ENCODE results near the gene TMED8. TPM values are rescaled to one million over a fixed set of nuclear protein-coding genes. Genes with fewer than 3 reads are reported as not detected.
"Not testable (repeated sequence)": the region's sequence is repeated elsewhere in the genome, so short reads cannot be mapped to it uniquely, and the experiment has no call there.

The TMED8 gene
- total RNA-seq, 1 donor from 2014 or later, result 10.9 TPM

DNA sequence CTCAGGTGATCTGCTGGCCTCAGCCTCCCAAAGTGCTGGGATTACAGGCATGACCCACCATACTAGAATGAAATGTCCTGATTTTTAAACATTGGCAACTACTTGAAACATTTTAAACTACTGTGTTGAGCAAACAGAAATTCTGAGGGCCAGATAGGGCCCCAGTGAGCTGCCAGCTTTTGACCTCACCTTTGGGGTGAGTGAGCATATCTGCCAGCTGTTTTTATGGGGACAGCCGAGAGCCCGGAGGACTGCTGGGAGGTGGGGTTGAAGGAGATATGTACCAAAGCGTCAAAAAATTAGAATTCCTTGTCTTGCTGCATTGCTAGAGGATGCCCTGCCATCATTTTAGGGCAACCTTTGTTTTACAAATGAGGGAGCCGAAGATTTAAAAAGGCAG lies 53.3 kb downstream of the TMED8 start:
- no peak for DNase-seq (ENCODE audit: extremely low spot score, unreplicated experiment)
- H3K27me3 Mint-ChIP-seq (ENCODE audit: unreplicated experiment), result no peaks in the 10 kb centered on the region
- TF ChIP-seq, protein P1, sequence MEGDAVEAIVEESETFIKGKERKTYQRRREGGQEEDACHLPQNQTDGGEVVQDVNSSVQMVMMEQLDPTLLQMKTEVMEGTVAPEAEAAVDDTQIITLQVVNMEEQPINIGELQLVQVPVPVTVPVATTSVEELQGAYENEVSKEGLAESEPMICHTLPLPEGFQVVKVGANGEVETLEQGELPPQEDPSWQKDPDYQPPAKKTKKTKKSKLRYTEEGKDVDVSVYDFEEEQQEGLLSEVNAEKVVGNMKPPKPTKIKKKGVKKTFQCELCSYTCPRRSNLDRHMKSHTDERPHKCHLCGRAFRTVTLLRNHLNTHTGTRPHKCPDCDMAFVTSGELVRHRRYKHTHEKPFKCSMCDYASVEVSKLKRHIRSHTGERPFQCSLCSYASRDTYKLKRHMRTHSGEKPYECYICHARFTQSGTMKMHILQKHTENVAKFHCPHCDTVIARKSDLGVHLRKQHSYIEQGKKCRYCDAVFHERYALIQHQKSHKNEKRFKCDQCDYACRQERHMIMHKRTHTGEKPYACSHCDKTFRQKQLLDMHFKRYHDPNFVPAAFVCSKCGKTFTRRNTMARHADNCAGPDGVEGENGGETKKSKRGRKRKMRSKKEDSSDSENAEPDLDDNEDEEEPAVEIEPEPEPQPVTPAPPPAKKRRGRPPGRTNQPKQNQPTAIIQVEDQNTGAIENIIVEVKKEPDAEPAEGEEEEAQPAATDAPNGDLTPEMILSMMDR (IDR thresholded peaks at IDR 0.05), result no peak
- no peak overlapping the region for H3K27ac Mint-ChIP-seq (ENCODE audit: unreplicated experiment)
- H3K36me3 Mint-ChIP-seq (ENCODE audit: unreplicated experiment), result no peaks in the 10 kb centered on the region
- H3K4me3 Mint-ChIP-seq (ENCODE audit: unreplicated experiment), result no peak overlapping the region
- H3K4me1 Mint-ChIP-seq (ENCODE audit: unreplicated experiment), result peaks cover 22% of the 10 kb centered on the region
- no peaks in the 10 kb centered on the region for H3K9me3 Mint-ChIP-seq (ENCODE audit: unreplicated experiment)

DNA sequence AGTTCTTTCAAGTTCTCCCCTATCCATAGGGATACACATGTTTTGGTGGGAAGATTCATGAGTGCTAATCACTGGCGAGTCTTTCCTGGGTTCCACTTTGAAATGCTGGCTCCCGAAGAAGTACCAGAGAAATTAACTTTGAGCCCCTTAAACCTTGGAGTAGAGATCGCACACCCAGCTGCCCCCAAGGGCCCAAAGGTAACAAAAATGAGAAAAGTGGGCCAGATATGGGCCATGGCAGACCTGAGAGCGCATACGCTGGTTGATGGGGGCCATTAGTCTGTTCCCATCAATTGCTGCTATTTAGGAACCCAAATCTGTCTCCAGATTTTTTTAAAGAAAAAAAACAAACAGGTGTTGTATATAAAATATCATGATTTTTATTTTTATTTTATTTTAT lies 53.9 kb downstream of the TMED8 start:
- Mint-ChIP-seq H3K9me3 (ENCODE audit: unreplicated experiment) (no peaks in the 10 kb centered on the region), H3K4me3 (ENCODE audit: unreplicated experiment) (no peak overlapping the region), H3K27ac (ENCODE audit: unreplicated experiment) (no peak overlapping the region), H3K27me3 (ENCODE audit: unreplicated experiment) (no peaks in the 10 kb centered on the region), H3K36me3 (ENCODE audit: unreplicated experiment) (no peaks in the 10 kb centered on the region), H3K4me1 (ENCODE audit: unreplicated experiment) (peaks cover 24% of the 10 kb centered on the region)
- TF ChIP-seq, protein P1 (IDR thresholded peaks at IDR 0.05), result no peak
- DNase-seq (ENCODE audit: extremely low spot score, unreplicated experiment), result no peak

- no peak for DNase-seq (ENCODE audit: extremely low spot score, unreplicated experiment)
- Mint-ChIP-seq H3K9me3 (ENCODE audit: unreplicated experiment) (no peaks in the 10 kb centered on the region), H3K36me3 (ENCODE audit: unreplicated experiment) (no peaks in the 10 kb centered on the region), H3K4me1 (ENCODE audit: unreplicated experiment) (peaks cover 26% of the 10 kb centered on the region), H3K27me3 (ENCODE audit: unreplicated experiment) (no peaks in the 10 kb centered on the region), H3K27ac (ENCODE audit: unreplicated experiment) (peak overlapping the region; percentile 100), H3K4me3 (ENCODE audit: unreplicated experiment) (peak overlapping the region; percentile 99)
- TF ChIP-seq, protein P1 (IDR thresholded peaks at IDR 0.05), result no peak
Observed at GRCh38 chr14:77322250-77322902, 54.5 kb downstream of the TMED8 start.

DNA sequence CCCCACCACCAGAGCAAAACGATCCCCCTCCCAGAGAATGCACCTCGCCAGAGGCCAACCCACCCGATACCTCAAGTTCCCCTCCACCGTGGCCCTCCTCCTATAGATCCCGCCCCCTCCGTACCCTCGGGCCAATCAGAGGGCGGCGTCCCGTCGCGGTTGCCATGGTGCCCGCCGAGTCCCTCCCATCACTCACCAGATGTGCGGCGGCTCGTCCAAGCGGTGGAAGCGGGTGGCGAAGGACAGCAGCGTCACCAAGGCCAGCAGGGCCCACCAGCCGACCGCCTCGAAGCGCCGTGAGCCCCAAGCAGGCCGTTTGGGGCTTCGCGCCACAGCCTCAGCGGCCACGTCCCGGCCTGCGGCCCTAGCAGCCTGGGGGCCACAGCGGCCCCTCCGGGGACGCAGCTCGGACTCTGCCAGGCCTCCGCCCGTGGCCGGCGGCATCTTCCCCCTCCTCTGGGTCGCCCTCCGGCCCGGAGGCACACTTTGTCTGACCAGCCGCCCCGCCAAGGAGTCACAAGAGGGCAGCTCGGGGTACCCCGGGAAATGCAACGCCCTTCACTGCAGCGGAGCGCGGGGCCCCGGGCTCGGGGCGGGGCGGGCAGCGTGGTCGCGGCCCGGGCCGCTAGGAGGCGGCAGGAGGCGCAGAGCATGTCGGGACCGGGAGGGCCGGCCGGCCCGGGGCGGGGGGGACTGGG lies 56.5 kb downstream of the TMED8 start, which contains the start of gene POMT2:
POMT2 (minus strand) TSS at position 646 of the 698 bp plus-strand sequence; CDS start at position 444, 202 bp downstream.
- no peaks in the 10 kb centered on the region for H3K9me3 Mint-ChIP-seq (ENCODE audit: unreplicated experiment)
- peak; percentile 98 for DNase-seq (ENCODE audit: extremely low spot score, unreplicated experiment)
- H3K36me3 Mint-ChIP-seq (ENCODE audit: unreplicated experiment), result no peaks in the 10 kb centered on the region
- H3K27me3 Mint-ChIP-seq (ENCODE audit: unreplicated experiment), result no peaks in the 10 kb centered on the region
- peak within 1 kb of the TSS; percentile 99 for H3K4me3 Mint-ChIP-seq (ENCODE audit: unreplicated experiment)
- H3K4me1 Mint-ChIP-seq (ENCODE audit: unreplicated experiment), result peaks cover 26% of the 10 kb centered on the region
- H3K27ac Mint-ChIP-seq (ENCODE audit: unreplicated experiment), result peak within 1 kb of the TSS; percentile 100
- TF ChIP-seq, protein P1 (IDR thresholded peaks at IDR 0.05), result peak; percentile 64

- H3K4me1 Mint-ChIP-seq (ENCODE audit: unreplicated experiment), result peaks cover 29% of the 10 kb centered on the region
- H3K9me3 Mint-ChIP-seq (ENCODE audit: unreplicated experiment), result no peaks in the 10 kb centered on the region
- no peaks in the 10 kb centered on the region for H3K27me3 Mint-ChIP-seq (ENCODE audit: unreplicated experiment)
- no peak for DNase-seq (ENCODE audit: extremely low spot score, unreplicated experiment)
- no peaks in the 10 kb centered on the region for H3K36me3 Mint-ChIP-seq (ENCODE audit: unreplicated experiment)
- H3K27ac Mint-ChIP-seq (ENCODE audit: unreplicated experiment), result peak overlapping the region; percentile 72
- TF ChIP-seq, protein P1 (IDR thresholded peaks at IDR 0.05), result no peak
- peak overlapping the region; percentile 81 for H3K4me3 Mint-ChIP-seq (ENCODE audit: unreplicated experiment)
Observed at GRCh38 chr14:77319422-77319821, 57.5 kb downstream of the TMED8 start.

DNA sequence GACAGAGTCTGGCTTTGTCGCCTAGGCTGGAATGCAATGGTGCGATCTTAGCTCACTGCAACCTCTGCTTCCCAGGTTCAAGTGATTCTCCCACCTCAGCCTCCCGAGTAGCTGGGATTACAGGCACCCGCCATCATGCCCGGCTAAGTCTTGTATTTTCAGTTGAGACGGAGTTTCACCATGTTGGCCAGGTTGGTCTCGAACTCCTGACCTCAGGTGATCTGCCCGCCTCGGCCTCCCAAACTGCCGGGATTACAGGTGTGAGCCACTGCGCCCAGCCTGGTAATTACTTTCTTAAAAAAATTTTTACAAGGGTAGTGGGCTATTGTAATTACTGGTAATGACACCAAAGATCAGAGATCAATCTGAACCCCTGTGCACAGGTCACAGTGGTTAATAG lies 58.1 kb downstream of the TMED8 start:
- H3K27ac Mint-ChIP-seq (ENCODE audit: unreplicated experiment); H3K4me3 Mint-ChIP-seq (ENCODE audit: unreplicated experiment); H3K36me3 Mint-ChIP-seq (ENCODE audit: unreplicated experiment); DNase-seq (ENCODE audit: extremely low spot score, unreplicated experiment); H3K9me3 Mint-ChIP-seq (ENCODE audit: unreplicated experiment); H3K27me3 Mint-ChIP-seq (ENCODE audit: unreplicated experiment): not testable (repeated sequence)
- peaks cover 34% of the 10 kb centered on the region for H3K4me1 Mint-ChIP-seq (ENCODE audit: unreplicated experiment)

All from osteocyte (in vitro differentiated cells).